A673 (cell line): ENCODE data around the gene KIAA0232. TPM values are rescaled to one million over a fixed set of nuclear protein-coding genes. Genes with fewer than 3 reads are reported as not detected.

ENCODE experiments used
- BruUV-seq: library from RNA; stranded (reverse); fragments of 400-500 nt; replicated peaks from 2 replicates; lab custom pipeline; 2021; lab: Mats Ljungman, UMichigan
- CTCF ChIA-PET: fragments of 300-600 bp; sonication (Branson Sonifier 250); formaldehyde crosslinking; loops from one replicate; lab custom pipeline; 2022; ENCODE audit warnings: antibody characterized with exemption; lab: Charles Lee
- POLR2A ChIA-PET: fragments of 300-600 bp; sonication (Branson Sonifier 250); formaldehyde crosslinking; loops from one replicate; lab custom pipeline; 2022; ENCODE audit warnings: antibody characterized with exemption; ENCODE audit not compliant: low non-redundant PET; lab: Charles Lee
- DNase-seq: peaks from one replicate; pipeline ENCODE4 v3.0.0-alpha.2; 2015; ENCODE audit warnings: low spot score
- H3K27ac ChIP-seq: fragments of 200-600 bp; sonication (generic); 2 replicates; pipeline ENCODE4 v1.5.1; 2016; ENCODE audit warnings: mixed run types, low read depth, mild to moderate bottlenecking, mixed read lengths, antibody characterized with exemption, low read length; ENCODE audit not compliant: poor library complexity, severe bottlenecking
- H3K27me3 ChIP-seq: fragments of 200-600 bp; sonication (generic); replicated peaks from 2 replicates; pipeline ENCODE4 v1.6.1; 2017; ENCODE audit warnings: mixed run types, low read depth, mild to moderate bottlenecking, mixed read lengths, antibody characterized with exemption, low read length; ENCODE audit not compliant: insufficient read depth, poor library complexity
- H3K36me3 ChIP-seq: fragments of 200-600 bp; sonication (generic); 2 replicates; pipeline ENCODE4 v1.6.1; 2016; ENCODE audit warnings: mixed run types, mild to moderate bottlenecking, mixed read lengths, antibody characterized with exemption, low read length; ENCODE audit not compliant: insufficient read depth, poor library complexity, severe bottlenecking
- H3K4me1 ChIP-seq: fragments of 200-600 bp; sonication (generic); 2 replicates; pipeline ENCODE4 v1.6.1; 2017; ENCODE audit warnings: mixed run types, mild to moderate bottlenecking, mixed read lengths, antibody characterized with exemption, low read length; ENCODE audit not compliant: insufficient read depth, poor library complexity, severe bottlenecking
- H3K4me3 ChIP-seq: fragments of 200-600 bp; sonication (generic); 2 replicates; pipeline ENCODE4 v1.5.1; 2016; ENCODE audit warnings: low read depth, mixed run types, mild to moderate bottlenecking, mixed read lengths, low read length; ENCODE audit not compliant: poor library complexity, severe bottlenecking
- H3K9me3 ChIP-seq: fragments of 200-600 bp; sonication (generic); 2 replicates; pipeline ENCODE4 v1.6.1; 2016; ENCODE audit warnings: mixed run types, low read depth, mild to moderate bottlenecking, mixed read lengths, antibody characterized with exemption, low read length; ENCODE audit not compliant: poor library complexity, severe bottlenecking
- CTCF ChIP-seq: fragments of 300-800, 200-600 bp; sonication (generic); conservative IDR thresholded peaks from 2 replicates; pipeline ENCODE4 v1.5.1; 2017; ENCODE audit warnings: low read depth, mild to moderate bottlenecking, antibody characterized with exemption, low read length, moderate library complexity, mixed read lengths
- EZH2 ChIP-seq: fragments of 200-600 bp; sonication (generic); IDR thresholded peaks from 2 replicates; pipeline ENCODE4 v1.6.1; 2017; ENCODE audit warnings: borderline replicate concordance, low read depth, mild to moderate bottlenecking, mixed read lengths, antibody characterized with exemption, low read length; ENCODE audit not compliant: poor library complexity, severe bottlenecking
- intact Hi-C: fragments of 100-400 bp; cut with micrococcal nuclease; formaldehyde crosslinking; loops from one replicate; pipeline ENCODE4 v1.10.0; 2022; ENCODE audit not compliant: unreplicated experiment
- total RNA-seq: library from RNA; stranded (reverse); gene quantifications from 2 replicates; pipeline ENCODE4 v1.2.3, GENCODE V29; 2021

KIAA0232 gene
- total RNA-seq, 1 experiment from 2014 or later, result 30.2 TPM

- no TSS peak for BruUV-seq
- Histone ChIP-seq H3K4me1 (no peaks in the 10 kb centered on the region), H3K36me3 (no peaks in the 10 kb centered on the region), H3K27ac (no peak overlapping the region), H3K9me3 (peaks cover 19% of the 10 kb centered on the region), H3K27me3 (no peaks in the 10 kb centered on the region), H3K4me3 (no peak overlapping the region)
- ChIA-PET CTCF (no interaction called here), POLR2A (no interaction called here)
- TF ChIP-seq EZH2 (no peak), CTCF (no peak)
- intact Hi-C loops, result no loop called here
- DNase-seq, result no peak
Measured at GRCh38 chr4:6815029-6815836, 32.7 kb downstream of the KIAA0232 start.

GRCh38 chr4:6819295-6819694 is 36.8 kb downstream of the KIAA0232 start:
- no peak for DNase-seq
- Histone ChIP-seq H3K9me3 (peaks cover 35% of the 10 kb centered on the region), H3K27ac (no peak overlapping the region), H3K27me3 (no peaks in the 10 kb centered on the region), H3K4me3 (no peak overlapping the region), H3K36me3 (peaks cover 7% of the 10 kb centered on the region), H3K4me1 (no peaks in the 10 kb centered on the region)
- POLR2A ChIA-PET, result no interaction called here
- intact Hi-C loops, result no loop called here
- TF ChIP-seq EZH2, result no peak
- no peak for TF ChIP-seq CTCF
- no TSS peak for BruUV-seq
- CTCF ChIA-PET, result no interaction called here

- BruUV-seq, result no TSS peak
- intact Hi-C loops, result no loop called here
- H3K27me3 ChIP-seq, result no peaks in the 10 kb centered on the region
- TF ChIP-seq CTCF, result no peak
- no peak for TF ChIP-seq EZH2
- peaks cover 21% of the 10 kb centered on the region for H3K36me3 ChIP-seq
- H3K9me3 ChIP-seq, result peaks cover 35% of the 10 kb centered on the region
- POLR2A ChIA-PET, result interaction anchor here (0.6 kb wide), 1 partner anchor 140 kb away, joined by 6 read pairs; no protein-coding TSS in a partner anchor
- DNase-seq, result no peak
- no peak overlapping the region for H3K27ac ChIP-seq
- CTCF ChIA-PET, result no interaction called here
- no peak overlapping the region for H3K4me3 ChIP-seq
- no peaks in the 10 kb centered on the region for H3K4me1 ChIP-seq
Measured at GRCh38 chr4:6820695-6821094, 38.2 kb downstream of the KIAA0232 start.
